Endothelial cell (in vitro differentiated cells): ENCODE data around the gene CLEC1A. TPM values are rescaled to one million over a fixed set of nuclear protein-coding genes. Genes with fewer than 3 reads are reported as not detected.

ENCODE experiments used
- DNase-seq: peaks from one replicate; pipeline ENCODE4 v3.0.0; 2021; ENCODE audit warnings: low spot score
- H3K27ac Mint-ChIP-seq: one replicate; pipeline ENCODE4 v1.8.0; 2021; ENCODE audit warnings: mixed read lengths, inconsistent platforms; ENCODE audit not compliant: unreplicated experiment
- H3K27me3 Mint-ChIP-seq: one replicate; pipeline ENCODE4 v1.8.0; 2021; ENCODE audit warnings: mild to moderate bottlenecking, moderate library complexity, mixed read lengths, inconsistent platforms; ENCODE audit not compliant: unreplicated experiment
- H3K36me3 Mint-ChIP-seq: one replicate; pipeline ENCODE4 v1.8.0; 2021; ENCODE audit warnings: mild to moderate bottlenecking, low read depth, mixed read lengths, inconsistent platforms; ENCODE audit not compliant: unreplicated experiment
- H3K4me1 Mint-ChIP-seq: one replicate; pipeline ENCODE4 v1.8.0; 2021; ENCODE audit warnings: mild to moderate bottlenecking, mixed read lengths, inconsistent platforms; ENCODE audit not compliant: unreplicated experiment
- H3K4me3 Mint-ChIP-seq: one replicate; pipeline ENCODE4 v1.8.0; 2021; ENCODE audit warnings: mild to moderate bottlenecking, mixed read lengths, inconsistent platforms; ENCODE audit not compliant: unreplicated experiment
- H3K9me3 Mint-ChIP-seq: one replicate; pipeline ENCODE4 v1.8.0; 2021; ENCODE audit warnings: mixed read lengths, inconsistent platforms; ENCODE audit not compliant: unreplicated experiment
- total RNA-seq: library from RNA; stranded (reverse); fragmentation: NEBNext Ultra II Directional; extraction: Animal tissue kit (Norgen Biotek cat#: 25700); gene quantifications from one replicate; pipeline ENCODE4 v1.2.1, GENCODE V29; 2021; ENCODE audit not compliant: unreplicated experiment
- TF ChIP-seq, protein P1 (sequence below): fragments of 200-600 bp; sonication (generic); IDR thresholded peaks from one replicate; pipeline ENCODE4 v1.5.0; 2021; ENCODE audit warnings: antibody characterized with exemption; ENCODE audit not compliant: unreplicated experiment

Gene CLEC1A
- total RNA-seq, 1 donor from 2014 or later = 29.3 TPM

DNA sequence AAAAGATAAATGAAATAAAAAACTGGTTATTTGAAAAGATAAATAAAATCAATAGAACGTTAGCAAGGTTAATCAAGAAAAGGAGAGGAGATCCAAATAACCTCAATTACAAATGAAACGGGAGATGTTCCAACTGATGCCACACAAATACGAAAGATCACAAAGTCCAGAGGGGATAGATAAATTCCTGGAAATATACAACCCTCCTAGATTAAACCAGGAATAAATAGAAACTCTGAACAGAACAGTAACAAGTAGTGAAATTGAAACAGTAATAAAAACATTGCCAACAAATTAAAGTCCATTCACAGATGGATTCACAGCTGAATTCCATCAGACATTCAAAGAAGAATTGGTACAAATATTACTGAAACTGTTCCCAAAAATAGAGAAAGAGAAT is 12.4 kb downstream of the CLEC1A start:
- Mint-ChIP-seq H3K9me3 (peaks cover 7% of the 10 kb centered on the region), H3K27me3 (peaks cover 3% of the 10 kb centered on the region), H3K4me1 (peaks cover 12% of the 10 kb centered on the region), H3K4me3 (no peak overlapping the region), H3K36me3 (peaks cover 27% of the 10 kb centered on the region), H3K27ac (no peak overlapping the region)
- TF ChIP-seq, protein P1, sequence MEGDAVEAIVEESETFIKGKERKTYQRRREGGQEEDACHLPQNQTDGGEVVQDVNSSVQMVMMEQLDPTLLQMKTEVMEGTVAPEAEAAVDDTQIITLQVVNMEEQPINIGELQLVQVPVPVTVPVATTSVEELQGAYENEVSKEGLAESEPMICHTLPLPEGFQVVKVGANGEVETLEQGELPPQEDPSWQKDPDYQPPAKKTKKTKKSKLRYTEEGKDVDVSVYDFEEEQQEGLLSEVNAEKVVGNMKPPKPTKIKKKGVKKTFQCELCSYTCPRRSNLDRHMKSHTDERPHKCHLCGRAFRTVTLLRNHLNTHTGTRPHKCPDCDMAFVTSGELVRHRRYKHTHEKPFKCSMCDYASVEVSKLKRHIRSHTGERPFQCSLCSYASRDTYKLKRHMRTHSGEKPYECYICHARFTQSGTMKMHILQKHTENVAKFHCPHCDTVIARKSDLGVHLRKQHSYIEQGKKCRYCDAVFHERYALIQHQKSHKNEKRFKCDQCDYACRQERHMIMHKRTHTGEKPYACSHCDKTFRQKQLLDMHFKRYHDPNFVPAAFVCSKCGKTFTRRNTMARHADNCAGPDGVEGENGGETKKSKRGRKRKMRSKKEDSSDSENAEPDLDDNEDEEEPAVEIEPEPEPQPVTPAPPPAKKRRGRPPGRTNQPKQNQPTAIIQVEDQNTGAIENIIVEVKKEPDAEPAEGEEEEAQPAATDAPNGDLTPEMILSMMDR = no peak
- no peak for DNase-seq

DNA sequence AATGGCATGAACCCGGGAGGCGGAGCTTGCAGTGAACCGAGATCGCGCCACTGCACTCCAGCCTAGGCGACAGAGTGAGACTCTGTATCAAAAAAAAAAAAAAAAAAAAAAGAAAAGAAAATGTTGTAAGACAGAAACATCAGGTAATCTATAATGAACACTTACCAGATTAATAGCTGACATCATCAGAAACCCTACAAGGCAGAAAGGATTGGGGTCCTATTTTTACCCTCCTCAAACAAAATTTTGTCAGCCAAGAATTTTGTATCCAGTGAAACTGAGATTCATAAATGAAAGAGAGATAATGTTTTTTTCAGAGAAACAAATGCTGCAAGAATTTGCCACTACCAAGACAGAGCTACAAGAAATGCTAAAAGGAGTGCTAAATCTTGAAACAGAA is 14.1 kb downstream of the CLEC1A start:
- peaks cover 42% of the 10 kb centered on the region for H3K36me3 Mint-ChIP-seq
- H3K27me3 Mint-ChIP-seq = peaks cover 3% of the 10 kb centered on the region
- peaks cover 12% of the 10 kb centered on the region for H3K4me1 Mint-ChIP-seq
- H3K4me3 Mint-ChIP-seq = no peak overlapping the region
- TF ChIP-seq, protein P1 = no peak
- no peak overlapping the region for H3K27ac Mint-ChIP-seq
- no peak for DNase-seq
- peaks cover 7% of the 10 kb centered on the region for H3K9me3 Mint-ChIP-seq

DNA sequence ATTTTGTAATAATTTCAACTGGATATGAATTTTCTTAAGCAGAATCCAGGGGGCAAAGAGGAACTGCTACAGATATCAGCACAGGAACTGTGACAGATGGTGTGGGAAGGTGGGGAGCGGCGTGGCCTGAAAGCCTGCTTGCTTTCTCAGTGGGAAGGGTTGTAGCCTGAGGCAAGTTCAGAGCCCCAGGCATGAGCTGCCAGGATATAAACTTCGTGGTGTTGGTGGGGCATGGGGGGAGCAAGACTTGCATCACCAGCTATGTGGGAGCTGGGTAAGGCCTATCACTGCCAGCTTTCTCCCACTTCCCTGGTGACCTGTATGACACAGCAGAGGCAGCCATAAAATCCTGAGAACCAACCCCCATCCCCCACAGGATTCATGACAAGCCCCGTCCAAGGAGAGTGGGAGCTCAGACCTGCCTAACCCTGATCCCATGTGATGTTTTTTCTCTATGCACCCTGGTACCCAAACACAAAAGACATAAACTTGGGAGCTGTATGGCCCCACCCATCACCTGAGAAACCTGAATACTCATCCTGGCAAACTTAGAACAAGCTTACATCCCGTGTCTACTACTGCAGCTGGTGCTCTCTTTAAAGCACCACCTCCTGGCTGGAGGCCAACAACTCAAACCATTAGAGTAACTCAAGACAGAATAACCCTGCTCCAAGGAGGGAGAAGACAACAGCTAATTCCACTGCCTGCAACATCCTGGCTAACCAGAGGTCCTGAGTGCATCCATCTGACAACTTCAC is 16.5 kb downstream of the CLEC1A start:
- DNase-seq = no peak
- Mint-ChIP-seq H3K4me3 (peak overlapping the region; percentile 12), H3K4me1 (peaks cover 10% of the 10 kb centered on the region), H3K27ac (no peak overlapping the region), H3K27me3 (peaks cover 3% of the 10 kb centered on the region), H3K9me3 (peaks cover 7% of the 10 kb centered on the region), H3K36me3 (peaks cover 48% of the 10 kb centered on the region)
- TF ChIP-seq, protein P1 = no peak

DNA sequence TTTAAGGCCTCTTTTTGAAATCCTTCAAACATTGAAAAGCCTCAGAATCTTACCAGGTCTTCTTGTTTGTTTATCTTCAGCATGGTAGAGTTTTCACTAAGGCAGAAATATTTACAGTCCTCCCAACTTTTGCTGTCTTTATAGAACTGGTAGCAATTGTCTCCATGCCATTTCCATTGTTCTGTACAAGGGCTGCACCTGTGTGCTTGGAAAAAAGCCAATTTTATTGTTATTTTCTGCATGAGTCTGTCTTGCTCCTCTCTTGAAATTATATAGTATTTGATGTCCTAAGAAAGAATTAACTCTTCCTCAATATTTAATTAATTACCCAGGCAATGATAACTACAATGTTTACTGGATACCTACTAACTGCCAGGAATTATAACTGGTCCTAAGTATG is 23.3 kb downstream of the CLEC1A start:
- no peak overlapping the region for H3K4me3 Mint-ChIP-seq
- H3K4me1 Mint-ChIP-seq = peaks cover 35% of the 10 kb centered on the region
- peaks cover 42% of the 10 kb centered on the region for H3K36me3 Mint-ChIP-seq
- H3K27ac Mint-ChIP-seq = no peak overlapping the region
- no peak for DNase-seq
- H3K9me3 Mint-ChIP-seq = no peaks in the 10 kb centered on the region
- H3K27me3 Mint-ChIP-seq = peaks cover 2% of the 10 kb centered on the region
- TF ChIP-seq, protein P1 = no peak

DNA sequence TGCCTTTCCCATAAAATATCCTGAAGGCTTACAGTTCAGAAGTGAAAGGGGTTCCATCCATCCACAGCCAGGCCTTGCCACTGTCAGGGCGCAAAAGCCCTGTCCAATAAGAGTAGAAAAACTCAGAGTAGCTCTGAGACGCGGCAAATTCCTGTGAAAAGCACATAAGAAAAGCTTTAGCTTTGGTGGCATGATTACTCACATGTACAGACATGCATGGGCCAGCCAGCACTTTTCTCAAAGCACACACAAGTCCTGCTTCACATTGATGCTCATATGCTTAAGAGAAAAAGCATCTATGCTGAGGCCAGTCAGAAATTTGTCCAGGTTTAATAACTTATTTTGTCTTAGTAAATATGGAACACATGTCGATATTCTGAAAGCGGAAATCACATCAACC is 25.5 kb downstream of the CLEC1A start:
- H3K9me3 Mint-ChIP-seq = no peaks in the 10 kb centered on the region
- TF ChIP-seq, protein P1 = no peak
- DNase-seq = no peak
- H3K27ac Mint-ChIP-seq = peak overlapping the region; percentile 21
- H3K27me3 Mint-ChIP-seq = peaks cover 2% of the 10 kb centered on the region
- peaks cover 56% of the 10 kb centered on the region for H3K4me1 Mint-ChIP-seq
- no peak overlapping the region for H3K4me3 Mint-ChIP-seq
- H3K36me3 Mint-ChIP-seq = peaks cover 41% of the 10 kb centered on the region
